Activated CD4-positive, CD25-positive, alpha-beta regulatory T cell (primary cell): ENCODE results near the gene TMEM181.
A peak's percentile ranks its signal among the peaks of the same experiment; 100 is the strongest.
"Not testable (repeated sequence)": the region's sequence is repeated elsewhere in the genome, so short reads cannot be mapped to it uniquely, and the experiment has no call there.

ENCODE experiments used
- DNase-seq, 4 experiments: peaks; one replicate each; lab custom pipeline; 2025; lab: John Stamatoyannopoulos, UW

The TMEM181 gene

GRCh38 chr6:158621694-158622544 lies 62.0 kb downstream of the TMEM181 start:
- DNase-seq: no peak

DNA sequence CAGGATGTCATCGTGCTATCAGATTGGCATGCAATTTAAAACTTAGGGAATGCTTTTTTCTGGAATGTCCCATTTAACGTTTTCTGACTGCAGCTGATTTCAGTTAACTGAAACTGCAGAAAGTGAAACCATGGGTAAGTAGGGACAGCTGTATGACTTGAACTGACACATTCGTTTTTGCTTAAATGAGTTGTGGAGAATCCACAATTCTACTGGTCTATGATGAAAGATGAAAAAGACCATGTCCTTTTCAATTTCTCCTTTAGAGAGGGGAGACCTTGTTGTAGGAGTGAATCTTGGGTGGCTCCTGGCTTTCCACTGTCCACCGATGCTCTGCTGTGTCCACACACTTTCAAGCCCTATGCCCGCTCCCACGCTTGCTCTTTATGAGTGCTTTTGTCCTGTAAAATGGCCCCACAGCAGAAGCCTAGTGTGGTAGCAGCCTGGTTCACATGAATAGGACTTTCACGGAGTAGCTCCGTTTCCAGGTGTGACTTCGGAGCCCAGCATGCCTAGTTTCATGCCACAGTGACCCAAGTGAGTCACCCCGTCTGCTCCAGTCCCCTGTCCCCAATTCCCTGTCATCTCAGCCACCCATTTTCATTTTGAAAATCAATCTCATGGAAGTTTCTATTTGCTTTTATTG lies 62.8 kb downstream of the TMEM181 start:
- DNase-seq: no peak

DNA sequence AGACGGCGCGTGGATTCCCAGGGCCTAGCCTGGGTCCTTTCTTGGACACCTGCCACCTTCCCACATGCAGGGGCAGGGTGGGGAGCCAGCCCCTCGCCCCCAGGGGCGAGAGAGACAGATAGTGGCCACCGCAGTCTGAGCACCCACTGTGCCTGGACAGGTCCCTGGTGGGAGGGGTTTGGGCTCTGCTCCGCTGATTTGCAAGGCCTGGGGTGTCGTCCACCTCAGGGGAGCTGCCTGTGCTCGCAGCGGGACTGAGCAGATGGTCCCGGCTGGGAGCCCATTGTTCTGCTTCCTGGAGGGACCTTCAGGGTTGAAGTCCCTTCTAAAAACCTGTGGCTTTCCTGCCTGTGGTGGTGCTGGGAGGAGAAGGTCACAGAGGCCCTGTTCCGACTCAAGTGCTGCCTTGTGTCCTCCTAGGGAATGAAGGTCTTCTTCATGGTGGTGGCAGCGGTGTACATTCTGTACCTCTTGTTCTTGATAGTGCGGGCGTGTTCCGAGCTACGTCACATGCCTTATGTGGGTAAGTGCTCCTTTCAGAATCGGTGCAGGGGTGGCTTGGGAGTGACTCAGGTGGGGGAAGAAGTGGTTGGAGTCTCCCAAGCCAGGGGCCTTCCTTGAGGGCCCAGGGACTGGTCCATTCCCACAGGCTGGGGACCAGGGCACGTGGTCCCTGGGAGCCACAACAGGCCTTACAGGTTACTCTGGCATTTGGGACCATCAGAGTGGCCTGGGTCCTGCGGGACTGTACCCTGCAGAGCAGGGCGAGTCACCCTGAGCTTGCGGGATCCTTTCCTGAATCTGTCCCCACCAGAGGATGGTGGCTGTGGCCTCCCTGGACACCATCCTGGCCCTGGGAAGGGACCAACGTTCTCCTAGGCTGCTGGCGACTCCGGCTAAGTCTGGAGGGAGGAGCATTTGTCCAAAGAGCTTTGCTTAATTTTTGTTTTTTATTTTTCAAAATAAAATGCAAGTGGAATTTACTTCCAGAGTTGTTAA lies 65.1 kb downstream of the TMEM181 start:
- DNase-seq: no peak

DNA sequence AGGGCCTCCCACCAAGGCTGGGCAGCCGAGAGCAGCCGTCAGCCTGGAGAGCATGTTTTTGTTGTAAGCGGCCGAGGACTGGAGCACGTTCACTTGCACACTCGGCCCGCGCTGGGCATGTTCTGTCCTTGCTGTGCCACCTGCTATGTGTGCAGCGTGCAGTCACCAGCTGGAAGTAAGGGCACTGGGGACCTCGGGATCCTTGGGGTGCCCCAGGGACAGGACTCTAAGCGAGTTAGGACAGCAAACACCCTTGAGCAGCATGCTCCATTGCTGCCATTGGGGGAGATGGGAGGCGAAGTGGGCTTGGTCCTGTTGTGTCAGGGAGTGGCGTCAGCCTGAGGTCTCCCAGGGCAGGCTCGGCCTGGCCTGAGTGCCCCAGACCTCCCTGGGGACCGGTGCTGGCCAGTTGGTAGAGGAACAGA lies 66.0 kb downstream of the TMEM181 start:
- no peak for DNase-seq

DNA sequence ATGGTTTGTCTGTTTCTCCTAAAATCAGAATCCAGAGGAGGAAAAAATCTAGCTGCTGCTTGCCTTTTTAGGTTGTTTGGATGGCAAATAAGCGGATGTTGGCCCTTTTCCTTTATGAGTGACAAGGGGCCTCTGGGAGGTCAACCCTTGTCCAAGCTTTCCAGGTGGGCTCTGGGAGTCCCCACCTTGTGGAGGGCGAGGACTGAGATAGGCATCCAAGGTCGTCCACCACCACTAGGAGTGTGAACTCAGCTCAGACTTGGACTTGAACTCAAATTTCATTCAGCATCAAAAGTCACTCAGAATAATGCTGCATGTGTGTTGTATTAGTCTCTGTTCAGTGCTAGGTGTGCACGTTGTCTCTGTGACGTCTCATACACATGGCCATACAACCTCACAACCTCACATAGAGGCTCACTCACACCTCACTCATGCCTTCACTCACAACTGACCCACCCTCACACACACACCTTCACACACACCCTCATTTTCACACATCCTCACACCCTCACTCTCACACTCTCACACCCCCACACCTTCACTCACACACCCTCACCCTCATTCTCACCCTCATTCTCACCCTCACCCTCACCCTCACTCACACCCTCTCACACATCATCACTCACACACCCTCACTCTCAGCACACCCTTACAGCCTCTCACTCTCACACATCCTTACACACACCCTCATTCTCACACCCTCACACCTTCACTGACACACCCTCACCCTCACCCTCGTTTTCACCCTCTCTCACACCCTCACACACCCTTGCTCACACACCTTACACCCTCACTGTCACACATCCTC lies 66.7 kb downstream of the TMEM181 start:
- no peak for DNase-seq

- no peak for DNase-seq
Measured at GRCh38 chr6:158627168-158627939, 67.5 kb downstream of the TMEM181 start.

DNA sequence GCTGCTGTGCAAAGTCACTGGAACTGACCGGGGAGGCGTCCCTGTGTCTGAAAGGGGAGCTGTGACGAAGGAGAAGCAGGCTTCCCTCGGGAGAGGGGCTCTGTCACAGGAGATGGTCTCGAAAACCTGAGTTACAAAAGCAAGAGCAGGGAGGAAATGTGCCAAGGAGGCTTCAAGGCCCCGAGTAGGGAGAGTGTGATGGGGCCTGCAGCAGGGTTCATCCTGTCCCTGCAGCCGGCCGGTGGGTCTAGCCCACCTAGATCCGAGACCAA lies 68.0 kb downstream of the TMEM181 start:
- no peak for DNase-seq

DNA sequence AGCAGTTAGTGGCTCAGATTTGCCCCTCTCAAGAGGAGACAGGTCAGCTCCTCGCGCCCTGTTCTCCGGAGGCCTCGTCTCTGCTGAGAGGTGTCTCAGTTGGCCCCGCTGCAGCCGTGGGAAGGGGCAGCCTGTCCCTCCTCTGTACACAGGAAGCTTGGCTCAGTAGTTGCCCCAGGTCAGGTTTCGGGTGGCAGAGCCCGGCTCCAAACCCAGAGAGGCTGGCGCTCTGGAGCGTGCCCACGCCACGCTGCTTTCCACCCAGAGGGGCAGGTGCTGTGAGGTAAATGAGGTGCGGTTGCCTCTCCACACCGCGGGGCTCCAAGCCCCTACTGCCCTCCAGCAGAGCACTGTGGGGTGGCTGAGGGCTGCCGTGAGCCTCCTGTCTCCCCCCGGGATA lies 68.7 kb downstream of the TMEM181 start:
- DNase-seq: no peak

GRCh38 chr6:158629367-158630221 lies 69.7 kb downstream of the TMEM181 start:
- peak in 1 of 4 experiments; percentile 9 for DNase-seq

DNA sequence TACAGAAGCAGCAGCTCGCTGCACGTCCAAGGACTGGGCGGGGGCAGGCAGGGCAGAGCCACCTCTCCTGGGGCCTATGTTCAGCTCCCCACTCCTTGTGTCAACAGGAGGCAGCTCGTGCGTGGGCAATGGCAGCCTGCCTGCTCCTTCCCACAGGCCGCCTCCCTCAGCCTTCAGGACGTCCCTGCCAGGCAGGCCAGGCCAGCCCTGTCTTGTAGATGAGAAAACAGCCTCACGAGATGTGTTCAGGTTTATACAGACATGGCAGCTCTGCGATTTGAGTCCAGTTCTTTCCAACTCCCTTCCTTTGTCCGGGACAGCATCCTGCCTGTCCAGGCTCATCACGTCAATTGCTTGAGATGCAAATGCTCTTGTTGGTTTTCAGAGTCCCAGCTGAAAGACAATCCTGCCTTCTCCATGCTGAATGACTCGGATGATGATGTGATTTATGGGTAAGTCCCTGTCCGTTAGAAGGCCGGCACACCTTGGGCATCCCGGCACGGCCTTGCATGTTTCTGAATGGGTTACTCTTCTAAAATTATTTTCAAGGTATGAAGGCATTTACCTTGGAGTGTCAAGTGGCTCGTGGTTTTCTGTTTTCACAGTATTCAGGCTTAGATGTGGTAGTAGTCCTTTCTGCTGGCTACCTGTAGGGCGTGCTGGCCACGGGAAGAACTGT lies 71.2 kb downstream of the TMEM181 start:
- no peak for DNase-seq

DNA sequence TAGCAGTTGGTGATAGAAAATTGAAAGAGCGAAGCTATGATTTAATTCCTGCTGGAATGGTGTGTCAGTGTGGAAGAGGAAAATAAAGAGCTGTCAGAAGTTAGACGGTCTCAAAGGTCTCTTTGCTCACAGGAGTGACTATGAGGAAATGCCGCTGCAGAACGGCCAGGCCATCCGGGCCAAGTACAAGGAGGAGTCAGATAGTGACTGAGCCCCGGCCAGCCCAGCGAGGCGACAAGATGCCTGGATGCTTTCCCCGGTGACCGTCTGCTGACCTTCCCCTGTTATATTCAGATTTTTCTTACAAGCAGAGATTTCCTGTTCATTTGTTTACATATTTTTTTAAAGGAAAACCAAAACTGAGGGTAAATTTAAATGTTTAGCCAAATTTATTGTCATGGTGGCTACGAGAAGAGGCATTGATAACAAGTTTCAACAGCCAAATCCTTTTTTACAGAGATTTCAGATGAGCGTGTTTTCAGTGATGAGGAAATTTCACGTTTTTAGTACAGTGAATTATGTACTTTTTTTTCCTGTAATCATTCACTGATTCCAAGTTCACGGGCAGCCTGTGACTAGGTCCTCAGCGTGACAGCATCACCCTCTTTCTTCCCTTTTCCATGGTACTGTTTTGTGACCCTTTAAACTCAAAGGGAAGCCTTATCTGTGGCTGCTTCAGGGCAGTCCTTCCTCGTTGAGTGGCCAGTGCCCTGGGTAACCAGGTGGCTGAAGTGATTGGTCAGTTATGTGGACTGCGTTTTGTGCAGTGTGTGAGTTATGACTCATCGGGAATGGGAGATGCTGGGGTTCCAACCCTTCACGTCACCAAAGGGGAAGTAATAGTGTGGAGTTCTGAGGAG lies 72.0 kb downstream of the TMEM181 start:
- DNase-seq: no peak

- not testable (repeated sequence) for DNase-seq
Measured at GRCh38 chr6:158632538-158633119, 72.7 kb downstream of the TMEM181 start.

DNA sequence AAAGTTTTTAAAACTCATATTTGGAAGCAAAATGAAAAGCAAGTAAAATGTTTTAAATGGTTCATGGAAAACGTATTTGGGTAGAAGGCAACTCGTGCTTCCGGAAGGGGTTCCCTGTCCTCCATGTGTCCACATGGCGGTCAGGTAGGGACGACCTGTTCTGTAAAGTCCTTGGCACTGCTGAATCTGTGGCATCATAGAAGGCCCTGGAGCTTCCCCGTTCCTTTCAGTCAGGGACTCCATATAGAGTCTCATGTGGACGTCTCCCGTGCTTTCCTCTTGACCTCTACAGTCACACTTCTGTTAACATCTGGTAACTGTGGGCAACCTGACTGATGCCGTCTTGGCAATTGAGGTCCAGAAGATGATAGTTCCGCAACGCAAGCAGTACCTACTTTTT lies 73.2 kb downstream of the TMEM181 start:
- no peak for DNase-seq

DNA sequence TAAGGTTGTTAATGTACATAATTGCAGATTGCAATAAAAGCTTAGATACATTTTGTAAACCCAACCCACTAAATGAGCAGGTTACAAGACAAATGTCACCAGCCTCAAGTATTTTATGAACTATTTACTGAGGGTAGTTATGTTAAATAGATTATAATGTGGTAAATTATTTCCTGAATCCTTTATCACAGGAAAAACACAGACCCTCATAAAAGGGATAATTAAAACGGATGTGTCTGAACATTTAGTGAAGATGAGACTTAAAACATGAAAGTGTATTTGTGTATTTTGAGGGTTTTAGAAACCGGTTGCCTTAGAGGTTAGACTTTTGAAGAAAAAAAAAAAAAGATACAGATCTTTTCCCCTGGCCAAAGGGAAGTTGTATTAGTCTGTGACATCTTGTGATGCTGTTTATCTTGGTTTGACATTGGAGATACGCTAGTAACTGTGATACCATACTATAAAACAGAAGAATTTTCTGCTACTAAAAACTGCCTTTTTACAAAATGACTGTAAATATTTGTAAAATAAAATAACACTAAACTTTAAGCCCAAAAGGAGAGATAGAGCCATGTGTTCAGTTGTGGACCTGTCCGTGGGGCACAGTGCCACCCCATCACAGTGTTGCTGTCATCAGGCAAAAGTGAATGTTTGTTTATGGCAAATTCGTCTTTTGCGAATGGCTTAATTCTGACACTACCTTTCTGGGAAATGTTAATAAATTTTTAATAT lies 75.0 kb downstream of the TMEM181 start:
- no peak for DNase-seq

DNA sequence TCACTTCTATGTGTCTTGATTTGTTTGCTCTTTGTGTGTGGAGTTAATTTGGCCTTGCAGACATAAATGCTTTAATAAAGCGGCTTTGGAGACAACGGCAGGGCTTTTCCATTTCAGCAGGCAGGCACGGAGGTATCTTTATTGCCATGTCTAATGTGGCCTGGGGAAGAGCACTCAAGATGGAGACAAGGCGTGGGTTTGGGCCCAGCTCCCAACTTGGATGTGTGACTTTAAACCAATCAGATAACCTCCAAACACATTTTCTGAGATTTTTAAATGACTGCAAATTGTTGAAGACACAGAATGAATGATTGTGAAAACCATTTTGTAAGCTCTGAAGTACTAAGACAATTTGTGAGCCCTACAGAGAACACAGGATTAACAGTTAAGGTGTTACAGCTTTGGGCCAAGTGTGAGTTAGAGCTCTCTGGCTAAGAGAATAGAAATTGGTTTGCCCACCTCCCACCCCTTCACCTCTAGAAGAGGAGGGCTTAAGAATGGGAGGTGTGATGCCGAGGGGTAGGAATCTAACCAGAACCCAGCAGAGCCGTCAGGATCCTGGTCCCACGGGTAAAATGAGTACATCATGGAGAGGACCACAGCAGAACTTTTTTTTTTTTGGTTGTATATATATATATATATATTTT lies 75.7 kb downstream of the TMEM181 start:
- no peak for DNase-seq

DNA sequence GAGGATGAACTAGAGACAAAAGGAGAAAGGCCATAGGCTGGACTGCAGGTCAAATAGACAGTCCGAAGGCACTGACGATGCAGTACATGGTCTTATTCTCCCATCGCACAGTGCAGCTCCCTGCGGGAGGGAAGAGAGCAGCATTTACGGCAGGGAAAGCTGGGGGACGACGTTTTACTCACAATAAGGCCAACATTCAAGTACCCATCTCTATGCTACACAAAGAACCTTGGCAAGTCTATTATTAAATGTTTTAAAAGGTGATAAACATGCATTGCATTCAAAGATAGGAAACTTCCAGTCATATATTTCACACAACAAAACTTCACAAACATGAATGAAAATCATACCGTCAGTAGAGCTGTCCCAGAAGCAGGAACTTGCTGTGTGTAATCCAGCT lies 76.9 kb downstream of the TMEM181 start:
- no peak for DNase-seq
